Vagina (tissue), 2 donors: ENCODE data around the gene LHX6. TPM values are rescaled to one million over a fixed set of nuclear protein-coding genes. Genes with fewer than 3 reads are reported as not detected.

ENCODE experiments used
- DNase-seq, 2 donors: peaks; one replicate each; pipeline ENCODE4 v3.0.0-alpha.2; 2017; ENCODE audit errors: extremely low spot score in 2 of 2
- H3K27ac ChIP-seq: fragments of 200-600 bp; sonication (generic); one replicate; pipeline ENCODE4 v1.5.1; 2019
- H3K27me3 ChIP-seq: fragments of 200-600 bp; sonication (generic); one replicate; pipeline ENCODE4 v1.5.1; 2019
- H3K36me3 ChIP-seq, 2 donors: fragments of 200-600 bp; sonication (generic); one replicate each; pipeline ENCODE4 v1.5.1; 2017 to 2019
- H3K4me1 ChIP-seq: fragments of 200-600 bp; sonication (generic); one replicate; pipeline ENCODE4 v1.5.1; 2019
- H3K4me3 ChIP-seq, 2 donors: fragments of 200-600 bp; sonication (generic); 1 replicate in 1 of 2; 2 replicates in 1 of 2; pipeline ENCODE4 v1.5.1; 2016 to 2019
- H3K9me3 ChIP-seq: fragments of 200-600 bp; sonication (generic); one replicate; pipeline ENCODE4 v1.5.1; 2019
- CTCF ChIP-seq, 3 experiments: fragments of 450-650 bp in 2 of 3; fragments of 200-600 bp in 1 of 3; sonication (generic) in 1 of 3; IDR thresholded peaks; one replicate each; pipeline ENCODE4 v1.5.1; 2017 to 2019; ENCODE audit warnings: antibody characterized with exemption in 3 of 3, mild to moderate bottlenecking in 2 of 3, moderate library complexity in 2 of 3
- POLR2A ChIP-seq, 2 donors: fragments of 450-650 bp; IDR thresholded peaks; one replicate each; pipeline ENCODE4 v1.6.1; 2017; ENCODE audit warnings: antibody characterized with exemption in 2 of 2, mild to moderate bottlenecking in 2 of 2, moderate library complexity in 2 of 2
- POLR2AphosphoS5 ChIP-seq, 2 donors: sonication (generic); formaldehyde crosslinking; IDR thresholded peaks; one replicate each; pipeline ENCODE4 v1.9.0; 2017; ENCODE audit warnings: antibody characterized with exemption in 2 of 2, mild to moderate bottlenecking in 2 of 2, low read depth in 1 of 2; ENCODE audit not compliant: insufficient read depth in 1 of 2
- intact Hi-C: fragments of 100-400 bp; cut with DNase I; formaldehyde crosslinking; loops from one replicate; pipeline ENCODE4 v1.15.1; 2023
- total RNA-seq: library from RNA; depleted of rRNA; stranded (reverse); fragments of >200 nt; gene quantifications from one replicate; pipeline ENCODE4 v1.2.3, GENCODE V29; 2016

The LHX6 gene
- total RNA-seq, 1 donor from 2014 or later = 8.1 TPM

DNA sequence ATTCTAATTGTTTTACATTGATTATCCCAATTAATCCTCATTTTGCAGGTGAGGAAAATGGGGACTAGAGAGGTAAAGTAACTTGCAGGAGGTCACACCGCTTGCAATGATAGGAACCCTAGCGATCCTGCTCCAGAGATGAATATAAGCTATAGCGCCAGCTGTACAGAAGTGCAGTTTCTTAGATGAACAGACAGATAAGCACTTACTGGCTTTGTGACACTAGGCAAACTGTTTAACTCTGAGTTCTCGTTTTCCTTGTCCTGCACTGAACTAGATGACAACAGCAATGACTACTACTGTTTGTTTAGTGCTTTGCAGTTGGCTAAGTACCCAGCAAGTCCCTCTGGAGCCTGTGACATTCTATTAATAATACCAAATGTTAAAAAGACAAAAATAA, 11.1 kb downstream of the LHX6 start:
- DNase-seq = no peak
- peaks cover 28% of the 10 kb centered on the region for H3K27me3 ChIP-seq
- H3K9me3 ChIP-seq = no peaks in the 10 kb centered on the region
- H3K27ac ChIP-seq = no peak overlapping the region
- peaks cover 31% of the 10 kb centered on the region for H3K4me1 ChIP-seq
- H3K36me3 ChIP-seq = no peaks in the 10 kb centered on the region
- intact Hi-C loops = no loop called here
- no peak overlapping the region for H3K4me3 ChIP-seq
- TF ChIP-seq POLR2AphosphoS5 (IDR thresholded peaks at IDR 0.05; ENCODE audit: insufficient read depth in 1 of 2, low read depth in 1 of 2) = no peak
- no peak for TF ChIP-seq POLR2A (IDR thresholded peaks at IDR 0.05)
- TF ChIP-seq CTCF (IDR thresholded peaks at IDR 0.05) = no peak

DNA sequence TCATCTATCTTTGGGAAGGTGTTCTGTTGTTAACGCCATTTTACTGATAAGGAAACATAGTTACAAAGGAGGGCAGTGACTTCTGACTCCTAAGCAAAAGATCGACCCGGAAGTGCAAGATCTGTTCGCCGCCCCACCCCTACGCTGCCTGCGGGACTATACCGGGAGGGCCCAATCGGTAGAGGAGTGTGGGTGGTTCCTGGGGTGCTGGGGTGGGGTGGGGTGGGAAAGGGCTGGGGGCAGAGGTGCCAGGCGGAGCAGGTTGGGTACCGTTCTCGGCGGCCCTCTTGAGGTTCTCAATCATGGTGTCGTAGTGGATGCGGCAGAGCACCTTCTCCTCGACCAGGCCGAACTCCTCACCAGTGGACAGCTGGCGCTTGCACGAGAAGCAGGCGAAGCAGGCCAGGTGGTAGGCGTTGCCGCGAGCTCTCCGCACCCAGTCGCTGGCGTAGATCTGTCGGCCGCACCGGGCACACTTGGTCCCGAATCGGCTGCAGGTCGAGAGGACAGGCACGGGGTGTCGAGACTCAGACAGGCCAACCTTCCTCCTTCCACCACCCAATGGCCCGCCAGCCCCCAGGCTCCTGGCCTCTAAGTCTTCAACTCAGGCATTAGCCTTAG, 11.8 kb downstream of the LHX6 start:
- H3K27ac ChIP-seq = no peak overlapping the region
- H3K4me1 ChIP-seq = peaks cover 31% of the 10 kb centered on the region
- DNase-seq = no peak
- H3K4me3 ChIP-seq = no peak overlapping the region
- no peaks in the 10 kb centered on the region for H3K36me3 ChIP-seq
- intact Hi-C loops = no loop called here
- peaks cover 28% of the 10 kb centered on the region for H3K27me3 ChIP-seq
- no peak for TF ChIP-seq POLR2A (IDR thresholded peaks at IDR 0.05)
- H3K9me3 ChIP-seq = no peaks in the 10 kb centered on the region

GRCh38 chr9:122216138-122216797, 12.5 kb downstream of the LHX6 start:
- H3K4me1 ChIP-seq = peaks cover 31% of the 10 kb centered on the region
- no peak overlapping the region for H3K4me3 ChIP-seq
- no peaks in the 10 kb centered on the region for H3K9me3 ChIP-seq
- peaks cover 24% of the 10 kb centered on the region for H3K27me3 ChIP-seq
- no peaks in the 10 kb centered on the region for H3K36me3 ChIP-seq
- intact Hi-C loops = no loop called here
- no peak for DNase-seq
- no peak overlapping the region for H3K27ac ChIP-seq
- TF ChIP-seq POLR2AphosphoS5 (IDR thresholded peaks at IDR 0.05; ENCODE audit: insufficient read depth in 1 of 2, low read depth in 1 of 2) = no peak
- TF ChIP-seq POLR2A (IDR thresholded peaks at IDR 0.05) = no peak

DNA sequence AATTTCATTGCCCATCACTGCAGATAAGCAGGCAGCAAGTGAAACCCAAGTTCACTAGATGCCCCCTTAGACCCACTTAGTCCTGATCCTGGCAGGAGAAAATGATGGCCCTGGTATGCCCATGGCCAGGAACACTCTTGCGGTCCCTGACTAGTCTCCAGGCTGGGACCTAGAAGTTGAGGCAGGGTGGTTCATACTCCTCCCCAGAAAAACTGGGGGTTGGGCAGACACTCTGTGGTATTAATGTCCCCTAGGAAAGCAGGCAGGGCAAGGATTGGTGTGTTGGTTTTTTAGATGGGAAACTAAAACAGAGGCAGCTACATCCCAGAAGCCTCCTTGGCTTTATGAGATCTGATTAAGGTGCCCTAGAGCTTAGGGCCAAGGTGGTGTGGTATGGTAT, 13.1 kb downstream of the LHX6 start:
- no peak for DNase-seq
- Histone ChIP-seq H3K27me3 (peaks cover 19% of the 10 kb centered on the region), H3K36me3 (no peaks in the 10 kb centered on the region), H3K9me3 (no peaks in the 10 kb centered on the region), H3K4me1 (peaks cover 31% of the 10 kb centered on the region), H3K27ac (no peak overlapping the region), H3K4me3 (no peak overlapping the region)
- intact Hi-C loops = no loop called here
- TF ChIP-seq CTCF (IDR thresholded peaks at IDR 0.05) (no peak), POLR2A (IDR thresholded peaks at IDR 0.05) (no peak), POLR2AphosphoS5 (IDR thresholded peaks at IDR 0.05; ENCODE audit: insufficient read depth in 1 of 2, low read depth in 1 of 2) (no peak)

DNA sequence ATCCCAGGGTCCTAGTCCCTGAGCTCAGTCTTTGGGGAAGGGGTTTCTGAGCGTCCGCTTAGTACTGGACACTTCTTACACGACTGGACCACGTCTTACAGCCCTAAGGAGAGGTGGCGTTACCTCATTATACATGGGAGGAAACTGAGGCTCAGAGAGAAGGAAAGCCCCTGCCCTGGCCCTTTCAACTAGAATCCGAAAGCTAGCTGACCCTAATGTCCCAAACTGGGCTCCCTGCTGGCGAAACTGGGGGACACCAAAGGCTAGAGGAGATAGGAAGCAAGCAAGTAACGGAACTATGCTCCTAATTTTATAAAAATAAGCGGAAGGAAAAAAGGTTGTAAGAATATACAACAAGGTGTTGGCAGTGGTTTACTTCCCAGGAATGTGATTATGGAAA, 14.2 kb downstream of the LHX6 start:
- TF ChIP-seq POLR2A (IDR thresholded peaks at IDR 0.05) (no peak), CTCF (IDR thresholded peaks at IDR 0.05) (no peak), POLR2AphosphoS5 (IDR thresholded peaks at IDR 0.05; ENCODE audit: insufficient read depth in 1 of 2, low read depth in 1 of 2) (no peak)
- Histone ChIP-seq H3K36me3 (no peaks in the 10 kb centered on the region), H3K4me1 (peaks cover 21% of the 10 kb centered on the region), H3K27me3 (peaks cover 19% of the 10 kb centered on the region), H3K4me3 (peak overlapping the region in 1 of 2 donors; percentile 27), H3K9me3 (no peaks in the 10 kb centered on the region), H3K27ac (no peak overlapping the region)
- intact Hi-C loops = no loop called here
- no peak for DNase-seq
